Measurements from ENCODE around the gene ARRDC5.
"Not testable (repeated sequence)": the region's sequence is repeated elsewhere in the genome, so short reads cannot be mapped to it uniquely, and the experiment has no call there.

Gene ARRDC5

GRCh38 chr19:4902796-4903195 is at the start of gene ARRDC5:
ARRDC5 (minus strand) TSS chr19:4902896; CDS start chr19:4902825, 71 bp downstream.
- DNase-seq, result no peak

GRCh38 chr19:4951656-4952055 is 49.0 kb upstream of the ARRDC5 start:
- no peak for DNase-seq

- DNase-seq, result not testable (repeated sequence)
Observed at GRCh38 chr19:4950650-4951049, 48.0 kb upstream of the ARRDC5 start.

- not testable (repeated sequence) for DNase-seq
Observed at GRCh38 chr19:4941638-4942169, 39.0 kb upstream of the ARRDC5 start.

GRCh38 chr19:4939466-4939865 is 36.8 kb upstream of the ARRDC5 start:
- DNase-seq, result no peak

GRCh38 chr19:4938461-4938860 is 35.8 kb upstream of the ARRDC5 start:
- DNase-seq, result not testable (repeated sequence)

- DNase-seq, result no peak
Observed at GRCh38 chr19:4937060-4937459, 34.4 kb upstream of the ARRDC5 start.

- no peak for DNase-seq
Observed at GRCh38 chr19:4935444-4935843, 32.7 kb upstream of the ARRDC5 start.

GRCh38 chr19:4933528-4933927 is 30.8 kb upstream of the ARRDC5 start:
- no peak for DNase-seq

- no peak for DNase-seq
Observed at GRCh38 chr19:4932711-4933110, 30.0 kb upstream of the ARRDC5 start.

- DNase-seq, result no peak
Observed at GRCh38 chr19:4930664-4931063, 28.0 kb upstream of the ARRDC5 start.

GRCh38 chr19:4929186-4929585 is 26.5 kb upstream of the ARRDC5 start:
- no peak for DNase-seq

- no peak for DNase-seq
Observed at GRCh38 chr19:4923276-4923747, 20.6 kb upstream of the ARRDC5 start.

GRCh38 chr19:4922530-4923275 is 20.0 kb upstream of the ARRDC5 start:
- DNase-seq, result no peak

GRCh38 chr19:4916292-4917082 is 13.8 kb upstream of the ARRDC5 start:
- DNase-seq, result peak; percentile 42

- peak; percentile 87 for DNase-seq
Observed at GRCh38 chr19:4914736-4915501, 12.2 kb upstream of the ARRDC5 start.

- DNase-seq, result peak; percentile 52
Observed at GRCh38 chr19:4913996-4914735, 11.5 kb upstream of the ARRDC5 start.

- peak; percentile 79 for DNase-seq
Observed at GRCh38 chr19:4911786-4912672, 9.3 kb upstream of the ARRDC5 start.

GRCh38 chr19:4911314-4911713 is 8.6 kb upstream of the ARRDC5 start:
- no peak for DNase-seq

GRCh38 chr19:4910594-4911281 is 8.0 kb upstream of the ARRDC5 start:
- DNase-seq, result peak; percentile 23
